Activated CD4-positive, alpha-beta memory T cell treated with anti-CD3 and anti-CD28 coated beads for 36 hours (primary cell): Measurements from ENCODE around the gene FRRS1L. TPM values are rescaled to one million over a fixed set of nuclear protein-coding genes. Genes with fewer than 3 reads are reported as not detected.

Source experiments
- CTCF ChIA-PET: fragments of 350-600 bp; sonication (Branson Sonifier 250); formaldehyde crosslinking; loops from one replicate; lab custom pipeline; 2021; ENCODE audit warnings: antibody characterized with exemption, inconsistent platforms; lab: Charles Lee
- POLR2A ChIA-PET: fragments of 350-600 bp; sonication (Branson Sonifier 250); formaldehyde crosslinking; loops from one replicate; lab custom pipeline; 2021; ENCODE audit warnings: antibody characterized with exemption; lab: Charles Lee
- DNase-seq: peaks from one replicate; pipeline ENCODE4 v3.0.0-alpha.2; 2020
- H3K27ac Mint-ChIP-seq: one replicate; pipeline ENCODE4 v1.8.0; 2021; ENCODE audit warnings: mixed read lengths
- H3K27me3 Mint-ChIP-seq: one replicate; pipeline ENCODE4 v1.8.0; 2021; ENCODE audit warnings: mixed read lengths
- H3K36me3 Mint-ChIP-seq: one replicate; pipeline ENCODE4 v1.8.0; 2021; ENCODE audit warnings: mixed read lengths
- H3K4me1 Mint-ChIP-seq: one replicate; pipeline ENCODE4 v1.8.0; 2021; ENCODE audit warnings: low read depth, mixed read lengths
- H3K4me3 Mint-ChIP-seq: one replicate; pipeline ENCODE4 v1.8.0; 2021; ENCODE audit warnings: mild to moderate bottlenecking, mixed read lengths
- H3K9me3 Mint-ChIP-seq: one replicate; pipeline ENCODE4 v1.8.0; 2021; ENCODE audit warnings: mixed read lengths
- intact Hi-C: fragments of 100-400 bp; cut with micrococcal nuclease; formaldehyde crosslinking; loops from one replicate; pipeline ENCODE4 v1.15.1; 2023
- total RNA-seq, 2 experiments: library from RNA; stranded (reverse); gene quantifications; one replicate each; pipeline ENCODE4 v1.2.3, GENCODE V29; 2021

Gene FRRS1L
- total RNA-seq, 2 experiments from 2014 or later = not detected

DNA sequence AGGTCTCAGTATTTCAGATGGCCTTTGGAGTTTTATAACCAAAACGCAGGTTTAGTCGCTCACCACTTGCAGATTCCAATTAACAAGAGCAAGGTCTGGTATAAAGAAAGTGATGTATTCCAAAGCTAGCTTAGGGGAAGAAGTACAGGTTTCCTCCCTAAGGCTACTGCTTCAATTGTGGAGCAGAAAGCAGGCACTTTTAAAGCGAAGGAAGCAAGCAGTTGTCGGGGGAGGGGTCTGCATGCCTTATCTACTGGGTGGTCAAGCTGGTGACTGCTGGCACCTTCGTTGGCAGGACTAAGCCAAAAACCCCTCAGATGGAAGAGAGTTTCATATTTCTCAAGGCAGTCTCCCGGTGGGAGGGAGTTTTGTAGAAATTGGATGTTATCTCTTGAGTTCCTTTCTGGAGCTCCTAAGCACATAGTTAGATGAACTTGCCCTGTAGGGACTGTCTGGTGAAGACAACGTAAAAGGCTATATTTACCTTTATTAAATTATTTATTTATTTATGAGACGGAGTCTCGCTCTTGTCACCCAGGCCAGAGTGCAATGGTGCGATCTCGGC is 45.7 kb downstream of the FRRS1L start:
- intact Hi-C loops = loop anchor here (2.0 kb wide), 1 partner anchor 1135 kb away; the partner anchor contains the start of gene TXN
- no peak overlapping the region for H3K27ac Mint-ChIP-seq
- ChIA-PET CTCF (no interaction called here), POLR2A (no interaction called here)
- H3K4me3 Mint-ChIP-seq = no peak overlapping the region
- H3K4me1 Mint-ChIP-seq = peaks cover 25% of the 10 kb centered on the region
- no peaks in the 10 kb centered on the region for H3K9me3 Mint-ChIP-seq
- H3K27me3 Mint-ChIP-seq = no peaks in the 10 kb centered on the region
- peaks cover 8% of the 10 kb centered on the region for H3K36me3 Mint-ChIP-seq
- DNase-seq = no peak

DNA sequence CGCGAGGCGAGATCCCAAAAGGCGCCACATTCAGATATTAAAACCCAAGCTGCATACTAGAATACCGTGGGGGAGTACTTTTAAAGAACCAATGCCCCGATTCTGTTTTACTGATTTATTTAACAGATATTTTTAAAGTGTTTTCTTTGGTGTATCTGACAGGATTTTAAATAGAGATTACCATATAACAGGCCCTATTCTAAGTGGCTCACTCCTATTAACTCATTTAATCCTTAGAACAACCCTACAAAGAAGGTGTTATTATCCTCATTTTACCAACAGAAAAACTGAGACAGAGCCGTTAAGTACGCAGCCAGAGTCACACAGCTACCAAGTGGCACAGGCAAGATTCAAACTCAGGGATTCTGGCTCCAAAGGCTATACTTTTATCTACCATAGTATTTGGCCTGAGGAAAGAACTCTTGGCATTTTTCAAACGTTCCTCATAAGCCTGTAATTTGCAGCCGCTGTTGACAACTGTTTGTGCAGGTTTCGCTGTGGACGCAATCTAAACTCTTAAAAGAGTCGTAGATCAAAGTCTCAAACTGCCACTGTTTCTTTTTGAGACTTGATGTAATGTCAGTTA is 46.8 kb downstream of the FRRS1L start:
- DNase-seq = no peak
- Mint-ChIP-seq H3K9me3 (no peaks in the 10 kb centered on the region), H3K4me1 (peaks cover 31% of the 10 kb centered on the region), H3K27ac (peak overlapping the region; percentile 69), H3K36me3 (peaks cover 12% of the 10 kb centered on the region), H3K27me3 (no peaks in the 10 kb centered on the region), H3K4me3 (peak overlapping the region; percentile 88)
- intact Hi-C loops = loop anchor here (1.0 to 2.0 kb wide), 3 partner anchors 107 to 1137 kb away; partner anchors contain the start of genes ABITRAM, CTNNAL1, ELP1 and TXN
- ChIA-PET POLR2A (interaction anchor here (0.6 to 3.2 kb wide), 5 partner anchors 9 to 1836 kb away, joined by 3 to 16 read pairs (median 4); no protein-coding TSS in a partner anchor), CTCF (interaction anchor here (0.6 to 3.3 kb wide), 4 partner anchors 12 to 1827 kb away, joined by 3 to 16 read pairs (median 4); no protein-coding TSS in a partner anchor)

GRCh38 chr9:109119439-109120203 is 47.4 kb downstream of the FRRS1L start, which contains the start of gene TMEM245:
TSS of gene TMEM245 (minus strand) at chr9:109119947. CDS start at chr9:109119913, 34 bp downstream.
- peak; percentile 97 for DNase-seq
- Mint-ChIP-seq H3K27ac (peak within 1 kb of the TSS; percentile 86), H3K4me3 (peak within 1 kb of the TSS; percentile 88), H3K9me3 (no peaks in the 10 kb centered on the region), H3K36me3 (peaks cover 15% of the 10 kb centered on the region), H3K27me3 (no peaks in the 10 kb centered on the region), H3K4me1 (peaks cover 38% of the 10 kb centered on the region)
- POLR2A ChIA-PET = interaction anchor here (0.6 to 3.2 kb wide), 7 partner anchors 10 to 1836 kb away, joined by 3 to 16 read pairs (median 3); no protein-coding TSS in a partner anchor
- intact Hi-C loops = loop anchor here (1.0 to 10.0 kb wide), 6 partner anchors 106 to 1137 kb away; partner anchors contain the start of genes ABITRAM, CTNNAL1, ELP1 and TXN
- CTCF ChIA-PET = interaction anchor here (0.6 to 3.3 kb wide), 4 partner anchors 11 to 1826 kb away, joined by 3 to 16 read pairs (median 4); no protein-coding TSS in a partner anchor

- H3K27me3 Mint-ChIP-seq = no peaks in the 10 kb centered on the region
- H3K4me1 Mint-ChIP-seq = peaks cover 45% of the 10 kb centered on the region
- H3K4me3 Mint-ChIP-seq = peak overlapping the region; percentile 88
- H3K27ac Mint-ChIP-seq = peak overlapping the region; percentile 86
- H3K36me3 Mint-ChIP-seq = peaks cover 17% of the 10 kb centered on the region
- H3K9me3 Mint-ChIP-seq = no peaks in the 10 kb centered on the region
- CTCF ChIA-PET = interaction anchor here (0.9 to 3.3 kb wide), 4 partner anchors 10 to 80 kb away, joined by 3 to 16 read pairs (median 4); no protein-coding TSS in a partner anchor
- intact Hi-C loops = loop anchor here (1.0 to 10.0 kb wide), 6 partner anchors 9 to 1028 kb away; no protein-coding TSS in a partner anchor
- POLR2A ChIA-PET = interaction anchor here (0.7 to 3.2 kb wide), 9 partner anchors 11 to 1835 kb away, joined by 3 to 16 read pairs (median 3); no protein-coding TSS in a partner anchor
- peak; percentile 19 for DNase-seq
Observed at GRCh38 chr9:109118808-109119438, 48.1 kb downstream of the FRRS1L start.

- no peaks in the 10 kb centered on the region for H3K27me3 Mint-ChIP-seq
- intact Hi-C loops = loop anchor here (1.0 to 10.0 kb wide), 6 partner anchors 8 to 1029 kb away; no protein-coding TSS in a partner anchor
Observed at GRCh38 chr9:109117856-109118807, 48.9 kb downstream of the FRRS1L start.

GRCh38 chr9:109115931-109116526 is 51.0 kb downstream of the FRRS1L start:
- POLR2A ChIA-PET = no interaction called here
- no peak for DNase-seq
- CTCF ChIA-PET = no interaction called here
- no peaks in the 10 kb centered on the region for H3K9me3 Mint-ChIP-seq
- peaks cover 17% of the 10 kb centered on the region for H3K36me3 Mint-ChIP-seq
- peaks cover 71% of the 10 kb centered on the region for H3K4me1 Mint-ChIP-seq
- no peak overlapping the region for H3K4me3 Mint-ChIP-seq
- peak overlapping the region; percentile 33 for H3K27ac Mint-ChIP-seq
- no peaks in the 10 kb centered on the region for H3K27me3 Mint-ChIP-seq
- intact Hi-C loops = loop anchor here (5.0 to 10.0 kb wide), 3 partner anchors 769 to 1031 kb away; no protein-coding TSS in a partner anchor

More at GRCh38 chr9:109117856-109118807, 48.9 kb downstream of the FRRS1L start:
- H3K9me3 Mint-ChIP-seq = no peaks in the 10 kb centered on the region
- peak; percentile 79 for DNase-seq
- H3K36me3 Mint-ChIP-seq = peaks cover 17% of the 10 kb centered on the region
- H3K27ac Mint-ChIP-seq = peak overlapping the region; percentile 86
- POLR2A ChIA-PET = interaction anchor here (0.7 to 3.2 kb wide), 8 partner anchors 10 to 293 kb away, joined by 3 to 16 read pairs (median 4); no protein-coding TSS in a partner anchor
- peak overlapping the region; percentile 88 for H3K4me3 Mint-ChIP-seq
- H3K4me1 Mint-ChIP-seq = peaks cover 53% of the 10 kb centered on the region
- CTCF ChIA-PET = interaction anchor here (1.3 to 3.3 kb wide), 3 partner anchors 9 to 81 kb away, joined by 3 to 16 read pairs (median 4); no protein-coding TSS in a partner anchor

DNA sequence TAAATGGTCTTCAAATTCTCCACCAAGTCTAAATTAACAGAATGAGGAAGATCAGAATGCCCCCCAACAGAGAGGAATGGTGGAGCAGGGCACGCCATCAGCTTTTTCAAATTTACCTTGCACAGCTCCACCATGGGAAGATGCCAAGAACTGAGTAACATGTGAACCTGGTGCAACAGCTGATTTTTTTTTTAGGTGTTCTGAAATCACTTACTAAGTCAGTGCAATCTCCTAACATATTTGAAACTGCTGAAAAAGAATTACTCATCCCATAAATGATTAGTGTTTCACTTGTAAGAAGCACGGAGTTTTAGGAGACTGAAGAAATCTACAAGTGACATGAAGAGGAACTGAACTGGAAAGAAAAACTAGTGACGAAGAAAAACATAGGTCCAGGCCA is 52.4 kb downstream of the FRRS1L start:
- peaks cover 77% of the 10 kb centered on the region for H3K4me1 Mint-ChIP-seq
- H3K4me3 Mint-ChIP-seq = peak overlapping the region; percentile 26
- intact Hi-C loops = loop anchor here (1.0 to 10.0 kb wide), 5 partner anchors 22 to 1832 kb away; partner anchors contain the start of gene RAD23B
- no peaks in the 10 kb centered on the region for H3K9me3 Mint-ChIP-seq
- DNase-seq = peak; percentile 15
- no peaks in the 10 kb centered on the region for H3K27me3 Mint-ChIP-seq
- CTCF ChIA-PET = interaction anchor here (0.6 to 1.0 kb wide), 2 partner anchors 18 to 95 kb away, joined by 3 read pairs; no protein-coding TSS in a partner anchor
- peaks cover 17% of the 10 kb centered on the region for H3K36me3 Mint-ChIP-seq
- POLR2A ChIA-PET = interaction anchor here (1.1 kb wide), 1 partner anchor 12 kb away, joined by 3 read pairs; no protein-coding TSS in a partner anchor
- peak overlapping the region; percentile 78 for H3K27ac Mint-ChIP-seq

DNA sequence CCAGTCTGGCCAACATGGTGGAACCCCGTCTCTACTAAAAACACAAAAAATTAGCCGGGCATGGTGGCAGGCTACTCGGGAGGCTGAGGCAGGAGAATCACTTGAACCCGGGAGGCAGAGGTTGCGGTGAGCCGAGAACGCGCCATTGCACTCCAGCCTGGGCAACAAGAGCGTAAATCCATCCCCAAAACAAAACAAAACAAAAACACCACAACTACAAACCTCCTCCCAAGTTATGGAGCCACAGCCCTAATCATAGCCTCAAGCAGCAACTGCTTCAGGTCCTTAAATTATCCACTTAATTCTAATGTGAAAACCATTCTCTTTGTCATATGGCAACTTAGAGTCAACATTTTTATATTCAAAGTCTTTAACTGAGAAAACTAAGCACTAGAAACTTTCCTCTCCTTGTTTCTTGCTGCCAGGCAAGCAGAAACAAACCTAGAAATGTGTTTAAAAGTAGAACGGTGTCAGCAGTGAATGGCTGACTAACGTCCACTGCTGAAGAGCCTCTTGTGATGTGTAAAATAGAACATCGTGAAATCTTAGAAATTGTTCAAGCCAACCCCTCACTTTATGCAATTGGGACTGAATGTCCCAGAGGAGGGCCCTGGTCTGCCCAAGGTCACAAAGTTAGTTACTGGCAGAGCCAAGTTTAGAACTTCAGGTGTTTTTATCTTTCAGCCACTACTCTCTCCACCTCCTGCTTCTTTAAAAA is 53.0 kb downstream of the FRRS1L start:
- Mint-ChIP-seq H3K4me3 (no peak overlapping the region), H3K4me1 (peaks cover 83% of the 10 kb centered on the region), H3K36me3 (peaks cover 17% of the 10 kb centered on the region), H3K27ac (peak overlapping the region; percentile 78), H3K27me3 (no peaks in the 10 kb centered on the region), H3K9me3 (no peaks in the 10 kb centered on the region)
- ChIA-PET CTCF (interaction anchor here (0.6 to 1.0 kb wide), 2 partner anchors 17 to 95 kb away, joined by 3 read pairs; no protein-coding TSS in a partner anchor), POLR2A (interaction anchor here (1.1 kb wide), 1 partner anchor 12 kb away, joined by 3 read pairs; no protein-coding TSS in a partner anchor)
- intact Hi-C loops = loop anchor here (1.0 to 10.0 kb wide), 3 partner anchors 22 to 1832 kb away; partner anchors contain the start of gene RAD23B
- DNase-seq = no peak

- POLR2A ChIA-PET = no interaction called here
- no peak for DNase-seq
- H3K9me3 Mint-ChIP-seq = no peaks in the 10 kb centered on the region
- no peak overlapping the region for H3K27ac Mint-ChIP-seq
- H3K4me1 Mint-ChIP-seq = peaks cover 88% of the 10 kb centered on the region
- H3K27me3 Mint-ChIP-seq = no peaks in the 10 kb centered on the region
- CTCF ChIA-PET = no interaction called here
- no peak overlapping the region for H3K4me3 Mint-ChIP-seq
- intact Hi-C loops = loop anchor here (5.0 to 10.0 kb wide), 2 partner anchors 772 to 1831 kb away; partner anchors contain the start of gene RAD23B
- H3K36me3 Mint-ChIP-seq = peaks cover 17% of the 10 kb centered on the region
Observed at GRCh38 chr9:109113254-109113653, 53.8 kb downstream of the FRRS1L start.
